Colonic mucosa (tissue), 4 donors: ENCODE data around the gene OTUD5. TPM values are rescaled to one million over a fixed set of nuclear protein-coding genes. Genes with fewer than 3 reads are reported as not detected.

Source experiments
- DNase-seq: peaks from one replicate; pipeline ENCODE4 v3.0.0-alpha.2; 2020
- H3K27ac ChIP-seq: fragments of 200-600 bp; one replicate; pipeline ENCODE4 v1.8.0; 2021
- H3K27me3 ChIP-seq: fragments of 200-600 bp; one replicate; pipeline ENCODE4 v1.8.0; 2021
- H3K36me3 ChIP-seq: fragments of 200-600 bp; one replicate; pipeline ENCODE4 v1.8.0; 2021
- H3K4me1 ChIP-seq: fragments of 200-600 bp; one replicate; pipeline ENCODE4 v1.8.0; 2021; ENCODE audit warnings: mild to moderate bottlenecking
- H3K4me3 ChIP-seq: fragments of 200-600 bp; one replicate; pipeline ENCODE4 v1.8.0; 2021
- H3K9ac ChIP-seq, 2 donors: one replicate each; pipeline ENCODE4 v1.7.0; 2013; ENCODE audit warnings: control low read depth in 2 of 2, low read depth in 2 of 2, low read length in 2 of 2
- H3K9me3 ChIP-seq: fragments of 200-600 bp; one replicate; pipeline ENCODE4 v1.8.0; 2021
- CTCF ChIP-seq: fragments of 200-600 bp; IDR thresholded peaks from one replicate; pipeline ENCODE4 v1.8.0; 2022; ENCODE audit warnings: antibody characterized with exemption, mild to moderate bottlenecking
- intact Hi-C: fragments of 100-400 bp; cut with DNase I; formaldehyde crosslinking; loops from one replicate; pipeline ENCODE4 v1.14.1; 2022
- total RNA-seq, 2 donors: library from RNA; stranded (reverse); fragmentation: NEBNext Ultra II Directional in 1 of 2; extraction: Animal tissue kit (Norgen Biotek cat#: 25700) in 1 of 2; gene quantifications; one replicate each; pipeline ENCODE4 v1.2.1, GENCODE V29; 2021
- donor health status: healthy.
- donor health status: DM: no; HTN: no; CAD: no.
- donor health status: DM: no; HTN: no; CAD: no.

OTUD5 gene
- total RNA-seq, 2 donors from 2014 or later: 40.2 to 40.9 TPM

DNA sequence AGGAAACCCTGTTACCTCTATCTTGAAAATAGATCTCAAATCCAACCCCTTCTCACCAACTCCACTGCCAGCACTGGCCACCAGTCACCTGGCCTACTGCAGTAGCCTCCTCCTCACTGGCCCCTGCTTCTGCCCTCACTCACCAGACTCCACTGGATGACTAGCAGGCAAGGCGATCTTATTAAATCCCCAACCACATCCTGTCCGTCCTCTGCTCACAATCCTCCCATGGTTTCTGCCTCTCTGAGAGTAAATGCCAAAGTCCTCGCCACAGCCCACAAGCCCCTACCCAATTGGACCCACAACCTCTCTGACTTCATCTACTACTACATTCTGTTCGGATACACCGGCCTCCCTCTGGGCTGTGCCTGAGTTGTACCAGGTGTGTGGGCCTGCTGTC is 33.1 kb downstream of the OTUD5 start:
- H3K36me3 ChIP-seq: no peaks in the 10 kb centered on the region
- no peak overlapping the region for H3K27ac ChIP-seq
- no peaks in the 10 kb centered on the region for H3K4me1 ChIP-seq
- intact Hi-C loops: no loop called here
- no peak overlapping the region for H3K9ac ChIP-seq
- no peaks in the 10 kb centered on the region for H3K27me3 ChIP-seq
- H3K4me3 ChIP-seq: no peak overlapping the region
- no peaks in the 10 kb centered on the region for H3K9me3 ChIP-seq
- DNase-seq: no peak
- TF ChIP-seq CTCF: no peak

DNA sequence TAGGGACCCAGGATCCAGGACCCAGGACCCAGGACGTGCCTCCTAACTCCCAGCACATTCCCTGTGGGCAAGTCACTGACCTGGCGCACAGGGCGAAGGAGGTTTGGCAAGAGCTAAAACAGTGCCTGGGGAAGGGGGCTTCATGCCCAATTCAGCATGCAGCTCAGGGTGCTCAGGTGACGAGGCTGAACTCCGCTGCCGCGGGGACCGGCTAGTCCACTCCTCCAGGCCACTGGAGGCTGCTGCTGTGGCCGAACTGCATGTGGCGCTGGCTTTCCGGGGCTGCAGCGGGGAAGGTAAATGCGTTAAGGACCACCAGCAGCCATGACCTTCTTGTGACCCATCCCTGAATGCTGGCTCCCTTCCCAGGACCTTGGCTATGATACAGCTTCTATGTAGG is 33.6 kb downstream of the OTUD5 start:
- no peaks in the 10 kb centered on the region for H3K4me1 ChIP-seq
- intact Hi-C loops: no loop called here
- no peak for DNase-seq
- no peaks in the 10 kb centered on the region for H3K27me3 ChIP-seq
- H3K36me3 ChIP-seq: no peaks in the 10 kb centered on the region
- H3K9me3 ChIP-seq: no peaks in the 10 kb centered on the region
- no peak for TF ChIP-seq CTCF
- no peak overlapping the region for H3K9ac ChIP-seq
- H3K4me3 ChIP-seq: no peak overlapping the region
- H3K27ac ChIP-seq: no peak overlapping the region

- intact Hi-C loops: no loop called here
- H3K4me1 ChIP-seq: no peaks in the 10 kb centered on the region
- no peak overlapping the region for H3K27ac ChIP-seq
- no peaks in the 10 kb centered on the region for H3K9me3 ChIP-seq
- DNase-seq: no peak
- H3K27me3 ChIP-seq: no peaks in the 10 kb centered on the region
- H3K36me3 ChIP-seq: no peaks in the 10 kb centered on the region
- H3K9ac ChIP-seq: no peak overlapping the region
- no peak for TF ChIP-seq CTCF
- H3K4me3 ChIP-seq: no peak overlapping the region
Observed at GRCh38 chrX:48920718-48921104, 36.7 kb downstream of the OTUD5 start.

GRCh38 chrX:48919947-48920717 is 37.3 kb downstream of the OTUD5 start:
- no peak for DNase-seq
- Histone ChIP-seq H3K36me3 (no peaks in the 10 kb centered on the region), H3K9ac (peak overlapping the region in 1 of 2 donors; percentile 39), H3K27ac (peak overlapping the region; percentile 76), H3K9me3 (no peaks in the 10 kb centered on the region), H3K27me3 (no peaks in the 10 kb centered on the region), H3K4me1 (no peaks in the 10 kb centered on the region), H3K4me3 (no peak overlapping the region)
- intact Hi-C loops: no loop called here
- no peak for TF ChIP-seq CTCF

DNA sequence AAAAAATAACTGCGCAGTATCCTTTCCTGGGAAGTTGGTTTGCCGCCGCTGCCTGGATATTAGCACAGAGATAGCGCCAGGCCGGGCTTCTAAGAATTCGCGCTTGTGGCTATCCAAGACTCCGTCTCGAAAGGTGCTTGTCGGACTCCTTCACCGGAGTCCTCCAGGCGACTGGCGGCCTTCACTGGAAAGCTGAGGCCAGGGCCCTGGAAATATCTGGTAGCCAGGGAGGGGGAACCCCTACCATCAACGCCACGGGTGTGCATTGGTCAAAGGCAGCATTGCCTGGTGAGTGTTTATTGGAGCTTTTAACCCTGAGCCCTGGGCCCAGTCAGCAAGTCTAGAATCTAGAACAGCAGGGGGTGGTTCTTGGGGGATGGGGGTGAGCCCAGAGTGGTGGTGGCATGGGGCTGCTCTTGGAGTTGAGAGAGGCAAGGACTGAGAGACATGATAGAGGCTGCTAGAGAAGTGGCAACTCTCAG is 38.0 kb downstream of the OTUD5 start:
- Histone ChIP-seq H3K9me3 (no peaks in the 10 kb centered on the region), H3K9ac (peak overlapping the region; percentile 43 to 63), H3K36me3 (no peaks in the 10 kb centered on the region), H3K4me1 (no peaks in the 10 kb centered on the region), H3K27ac (peak overlapping the region; percentile 76), H3K4me3 (peak overlapping the region; percentile 31), H3K27me3 (no peaks in the 10 kb centered on the region)
- no peak for DNase-seq
- intact Hi-C loops: no loop called here
- no peak for TF ChIP-seq CTCF
